ENCODE data around the gene STK17B.
"Not testable (repeated sequence)": the region's sequence is repeated elsewhere in the genome, so short reads cannot be mapped to it uniquely, and the experiment has no call there.

Gene STK17B

DNA sequence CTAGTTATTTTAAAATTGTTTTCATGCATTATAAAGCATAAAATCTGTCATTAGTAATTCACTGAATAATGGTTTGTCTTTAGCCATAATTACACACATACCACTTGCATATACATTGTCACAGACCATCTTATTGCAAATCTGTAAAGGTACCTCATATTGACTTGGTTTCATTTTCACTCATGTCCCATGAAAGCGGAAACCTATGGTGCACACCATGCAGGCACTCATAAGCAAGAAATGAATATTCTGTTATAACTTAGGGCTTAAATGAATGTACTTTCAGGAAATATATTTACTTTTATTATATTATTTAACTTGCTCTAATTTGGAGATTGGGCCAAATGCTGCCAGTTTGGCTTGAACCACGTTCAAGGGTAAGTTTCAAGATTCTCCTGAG is 29.2 kb upstream of the STK17B start:
- Mint-ChIP-seq H3K9me3 (no peaks in the 10 kb centered on the region), H3K36me3 (ENCODE audit: low read depth) (no peaks in the 10 kb centered on the region), H3K27me3 (no peaks in the 10 kb centered on the region), H3K4me3 (no peak overlapping the region), H3K27ac (no peak overlapping the region), H3K4me1 (ENCODE audit: low read depth) (no peaks in the 10 kb centered on the region)
- intact Hi-C loops (cut with micrococcal nuclease): no loop called here

GRCh38 chr2:196195758-196196157 is 24.4 kb upstream of the STK17B start:
- no peak overlapping the region for H3K27ac Mint-ChIP-seq
- H3K27me3 Mint-ChIP-seq: no peaks in the 10 kb centered on the region
- H3K4me1 Mint-ChIP-seq (ENCODE audit: low read depth): no peaks in the 10 kb centered on the region
- H3K36me3 Mint-ChIP-seq (ENCODE audit: low read depth): no peaks in the 10 kb centered on the region
- no peaks in the 10 kb centered on the region for H3K9me3 Mint-ChIP-seq
- intact Hi-C loops (cut with micrococcal nuclease): loop anchor here (2.0 kb wide), 1 partner anchor 21 kb away; no protein-coding TSS in a partner anchor
- H3K4me3 Mint-ChIP-seq: no peak overlapping the region

- no peaks in the 10 kb centered on the region for H3K27me3 Mint-ChIP-seq
- no peak overlapping the region for H3K27ac Mint-ChIP-seq
- no peaks in the 10 kb centered on the region for H3K9me3 Mint-ChIP-seq
- H3K4me3 Mint-ChIP-seq: no peak overlapping the region
- H3K36me3 Mint-ChIP-seq (ENCODE audit: low read depth): no peaks in the 10 kb centered on the region
- no peaks in the 10 kb centered on the region for H3K4me1 Mint-ChIP-seq (ENCODE audit: low read depth)
- intact Hi-C loops (cut with micrococcal nuclease): no loop called here
These were observed 23.9 kb upstream of the STK17B start for GRCh38 chr2:196195302-196195701.

DNA sequence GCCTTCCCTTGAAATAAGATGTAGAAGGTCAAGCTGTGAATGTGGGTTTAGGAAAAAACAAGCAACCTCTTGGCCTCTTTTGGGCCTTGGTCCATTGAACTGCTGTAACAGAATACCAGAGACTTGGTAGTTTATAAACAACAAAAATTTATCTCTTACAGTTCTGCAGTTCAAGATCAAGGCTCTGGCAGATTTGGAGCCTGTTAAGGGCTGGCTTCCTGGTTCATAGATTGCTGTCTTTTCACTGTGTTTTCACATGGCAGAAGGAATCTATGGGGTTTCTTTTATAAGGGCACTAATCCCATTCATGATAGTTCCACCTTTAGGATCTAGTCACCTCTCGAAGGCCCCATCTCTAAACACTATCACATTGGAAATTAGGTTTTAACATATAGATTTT is 20.2 kb upstream of the STK17B start:
- Mint-ChIP-seq H3K9me3 (no peaks in the 10 kb centered on the region), H3K36me3 (ENCODE audit: low read depth) (no peaks in the 10 kb centered on the region), H3K27me3 (no peaks in the 10 kb centered on the region), H3K4me1 (ENCODE audit: low read depth) (no peaks in the 10 kb centered on the region), H3K27ac (no peak overlapping the region), H3K4me3 (no peak overlapping the region)
- intact Hi-C loops (cut with micrococcal nuclease): no loop called here

DNA sequence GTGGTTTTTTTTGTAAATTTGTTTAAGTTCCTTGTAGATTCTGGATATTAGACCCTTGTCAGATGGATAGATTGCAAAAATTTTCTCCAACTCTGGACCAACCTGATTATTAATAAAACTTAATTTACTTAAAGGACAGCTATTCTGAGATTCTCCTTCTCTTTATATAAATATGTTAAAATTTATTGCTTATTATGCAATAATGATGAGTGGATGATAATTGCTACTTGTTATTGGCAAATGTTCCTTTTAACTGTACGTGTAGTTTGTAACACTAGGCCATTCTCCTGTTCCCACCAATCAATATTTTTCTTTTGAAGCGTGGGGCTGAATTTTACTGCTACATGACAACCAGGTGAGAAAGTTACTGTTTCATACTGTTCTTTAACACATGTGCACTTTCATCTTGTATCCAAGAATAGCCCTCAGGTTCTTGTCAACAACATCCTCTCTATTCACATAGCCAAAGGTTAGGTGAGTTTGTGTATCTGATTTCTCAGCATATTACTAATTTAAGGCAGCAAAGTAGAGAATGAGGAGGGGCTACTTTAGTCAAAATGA is 16.6 kb upstream of the STK17B start:
- peaks cover 10% of the 10 kb centered on the region for H3K4me1 Mint-ChIP-seq (ENCODE audit: low read depth)
- H3K27me3 Mint-ChIP-seq: no peaks in the 10 kb centered on the region
- no peak overlapping the region for H3K27ac Mint-ChIP-seq
- intact Hi-C loops (cut with micrococcal nuclease): no loop called here
- no peaks in the 10 kb centered on the region for H3K9me3 Mint-ChIP-seq
- H3K36me3 Mint-ChIP-seq (ENCODE audit: low read depth): no peaks in the 10 kb centered on the region
- no peak overlapping the region for H3K4me3 Mint-ChIP-seq

DNA sequence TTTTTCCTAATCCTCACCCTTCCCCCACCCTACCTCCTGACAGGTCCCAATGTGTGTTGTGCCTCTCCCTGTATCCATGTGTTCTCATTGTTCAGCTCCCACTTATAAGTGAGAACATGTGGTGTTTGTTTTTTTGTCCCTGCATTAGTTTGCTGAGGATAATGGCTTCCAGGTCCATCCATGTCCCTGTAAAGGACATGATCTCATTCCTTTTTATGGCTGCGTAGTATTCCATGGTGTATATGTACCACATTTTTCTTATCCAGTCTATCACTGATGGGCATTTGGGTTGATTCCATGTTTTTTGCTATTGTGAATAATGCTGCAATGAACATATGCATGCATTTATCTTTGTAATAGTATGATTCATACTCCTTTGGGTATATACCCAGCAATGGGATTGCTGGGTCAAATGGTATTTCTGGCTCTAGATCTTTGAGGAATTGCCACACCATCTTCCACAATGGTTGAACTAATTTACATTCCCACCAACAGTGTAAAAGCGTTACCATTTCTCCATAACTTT is 15.9 kb upstream of the STK17B start:
- intact Hi-C loops (cut with micrococcal nuclease); H3K36me3 Mint-ChIP-seq (ENCODE audit: low read depth); H3K9me3 Mint-ChIP-seq; H3K27ac Mint-ChIP-seq; H3K4me3 Mint-ChIP-seq; H3K27me3 Mint-ChIP-seq; H3K4me1 Mint-ChIP-seq (ENCODE audit: low read depth): not testable (repeated sequence)

DNA sequence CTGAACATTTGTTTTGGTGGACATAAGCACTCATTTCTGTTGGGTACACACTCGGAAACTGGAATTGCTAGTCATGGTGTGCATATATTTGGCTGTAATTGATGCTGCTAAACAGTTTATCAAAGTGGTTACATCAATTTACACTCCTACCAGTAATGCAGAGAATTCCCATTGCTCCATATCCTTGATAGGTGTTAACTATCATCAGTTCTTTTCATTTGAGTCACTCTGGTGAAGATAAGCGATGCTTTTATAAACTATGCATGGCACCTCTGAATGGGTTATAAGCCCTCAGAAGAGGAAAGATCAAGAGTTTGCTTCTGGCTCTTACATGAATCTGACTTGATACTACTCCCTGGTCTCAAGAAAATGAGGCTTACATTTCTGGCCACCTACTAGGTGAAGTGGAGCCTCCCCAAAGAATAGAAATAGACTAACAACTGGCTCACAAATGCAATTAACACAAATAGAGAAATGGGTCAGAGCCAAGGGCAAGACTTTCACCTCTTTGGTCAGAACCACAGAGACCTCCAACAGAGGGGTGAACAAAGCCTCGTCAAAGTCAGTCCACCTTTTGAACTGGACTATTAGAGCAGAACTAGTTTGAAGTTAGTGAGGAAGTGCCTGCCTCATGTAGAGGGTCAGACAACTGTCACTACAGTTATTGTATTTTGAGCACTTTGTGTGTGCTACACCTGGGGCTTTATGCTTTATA is 15.0 kb upstream of the STK17B start:
- Mint-ChIP-seq H3K27me3 (no peaks in the 10 kb centered on the region), H3K36me3 (ENCODE audit: low read depth) (no peaks in the 10 kb centered on the region), H3K4me1 (ENCODE audit: low read depth) (peaks cover 10% of the 10 kb centered on the region), H3K27ac (no peak overlapping the region), H3K4me3 (no peak overlapping the region), H3K9me3 (no peaks in the 10 kb centered on the region)
- intact Hi-C loops (cut with micrococcal nuclease): no loop called here

DNA sequence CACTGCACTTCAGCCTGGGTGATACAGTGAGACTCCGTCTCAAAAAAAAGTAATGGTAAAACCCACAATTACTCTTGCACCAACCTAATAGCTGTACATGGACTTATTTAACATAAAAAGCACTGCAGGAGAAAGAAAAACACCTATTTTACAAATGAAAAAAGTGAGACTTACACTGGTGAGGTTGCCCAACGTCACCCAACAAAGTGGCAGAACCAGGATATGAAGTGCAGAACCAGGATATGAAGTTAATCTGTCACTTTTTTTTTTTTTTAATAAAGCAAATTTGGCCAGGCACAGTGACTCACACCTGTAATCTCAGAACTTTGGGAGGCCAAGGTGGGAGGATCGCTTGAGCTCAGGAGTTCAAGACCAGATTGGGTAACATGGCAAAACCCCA is 13.5 kb upstream of the STK17B start:
- intact Hi-C loops (cut with micrococcal nuclease): no loop called here
- peaks cover 10% of the 10 kb centered on the region for H3K4me1 Mint-ChIP-seq (ENCODE audit: low read depth)
- no peak overlapping the region for H3K27ac Mint-ChIP-seq
- no peaks in the 10 kb centered on the region for H3K36me3 Mint-ChIP-seq (ENCODE audit: low read depth)
- no peaks in the 10 kb centered on the region for H3K27me3 Mint-ChIP-seq
- H3K9me3 Mint-ChIP-seq: no peaks in the 10 kb centered on the region
- H3K4me3 Mint-ChIP-seq: no peak overlapping the region

DNA sequence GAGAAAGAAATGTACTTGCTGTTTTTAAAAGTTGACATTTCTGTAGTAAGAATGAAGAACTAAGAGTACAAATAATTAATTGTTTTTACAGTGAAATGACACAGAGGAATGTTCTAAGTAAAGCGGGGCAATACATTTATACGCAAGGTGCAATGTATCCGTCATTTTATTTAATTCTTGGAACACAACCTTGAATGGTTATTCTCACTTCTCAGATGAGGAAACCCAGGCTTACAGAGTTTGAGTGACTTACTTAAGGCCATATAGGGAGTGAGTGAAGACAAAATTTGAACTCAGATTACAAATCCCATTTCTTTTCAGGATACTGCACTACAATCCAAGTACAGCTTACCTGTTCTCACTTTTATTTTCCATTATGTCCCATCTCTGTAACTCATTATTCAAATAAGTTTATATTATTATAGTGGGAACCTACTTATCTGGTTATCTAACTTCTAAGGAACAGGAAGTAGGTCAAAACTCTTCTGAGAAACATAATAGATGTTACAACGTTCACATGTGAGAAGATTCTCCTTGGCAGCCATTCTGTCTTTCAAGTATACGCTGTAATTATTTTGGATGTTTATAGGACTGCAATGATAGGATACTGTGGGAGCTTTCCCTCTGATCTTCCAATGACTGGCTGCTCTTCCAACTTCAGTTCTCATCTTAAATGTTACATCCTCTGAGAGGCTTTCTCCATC is 12.3 kb upstream of the STK17B start:
- Mint-ChIP-seq H3K27ac (peak overlapping the region; percentile 27), H3K36me3 (ENCODE audit: low read depth) (no peaks in the 10 kb centered on the region), H3K27me3 (no peaks in the 10 kb centered on the region), H3K4me1 (ENCODE audit: low read depth) (peaks cover 10% of the 10 kb centered on the region), H3K4me3 (no peak overlapping the region), H3K9me3 (no peaks in the 10 kb centered on the region)
- intact Hi-C loops (cut with micrococcal nuclease): no loop called here

- H3K4me1 Mint-ChIP-seq (ENCODE audit: low read depth): peaks cover 10% of the 10 kb centered on the region
- H3K9me3 Mint-ChIP-seq: no peaks in the 10 kb centered on the region
- no peak overlapping the region for H3K27ac Mint-ChIP-seq
- no peaks in the 10 kb centered on the region for H3K27me3 Mint-ChIP-seq
- intact Hi-C loops (cut with micrococcal nuclease): no loop called here
- H3K4me3 Mint-ChIP-seq: no peak overlapping the region
- no peaks in the 10 kb centered on the region for H3K36me3 Mint-ChIP-seq (ENCODE audit: low read depth)
These were observed 11.7 kb upstream of the STK17B start for GRCh38 chr2:196183172-196183473.

DNA sequence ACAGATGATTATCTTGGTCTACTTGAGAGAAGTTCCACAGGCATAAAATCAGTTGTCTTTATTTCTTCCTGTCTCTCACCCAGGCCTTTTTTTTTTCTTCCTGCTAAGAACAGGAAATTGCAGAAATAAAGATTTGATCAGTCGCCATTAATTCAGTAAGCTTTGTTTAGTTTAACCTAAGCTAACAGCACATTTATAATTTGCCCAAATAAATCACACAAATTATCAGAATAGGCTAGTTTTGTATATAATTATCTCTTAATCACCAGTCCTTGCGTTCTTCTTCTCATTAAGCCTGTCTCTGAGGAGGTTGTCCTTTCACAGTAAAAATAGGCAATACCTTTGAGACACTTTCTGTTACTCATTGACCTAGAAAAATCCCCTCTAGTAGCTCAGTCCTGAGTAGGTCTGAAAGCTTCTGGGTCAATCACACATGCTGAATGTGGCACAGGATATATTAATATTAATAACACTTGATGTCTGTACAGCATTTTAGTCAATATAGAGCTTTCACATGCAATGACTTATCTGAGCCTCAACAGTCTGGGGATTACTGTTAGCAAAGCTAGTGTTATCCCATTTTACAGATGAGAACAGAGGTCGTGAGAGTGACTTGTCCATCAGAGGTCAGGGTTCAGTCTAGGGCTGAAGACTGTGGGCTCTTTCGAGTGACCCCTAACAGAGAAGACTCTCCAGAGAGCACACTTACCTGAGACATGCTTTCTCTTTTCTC is 11.2 kb upstream of the STK17B start:
- no peaks in the 10 kb centered on the region for H3K36me3 Mint-ChIP-seq (ENCODE audit: low read depth)
- no peak overlapping the region for H3K27ac Mint-ChIP-seq
- H3K27me3 Mint-ChIP-seq: no peaks in the 10 kb centered on the region
- no peak overlapping the region for H3K4me3 Mint-ChIP-seq
- H3K9me3 Mint-ChIP-seq: no peaks in the 10 kb centered on the region
- H3K4me1 Mint-ChIP-seq (ENCODE audit: low read depth): peaks cover 10% of the 10 kb centered on the region
- intact Hi-C loops (cut with micrococcal nuclease): no loop called here

- Mint-ChIP-seq H3K27me3 (no peaks in the 10 kb centered on the region), H3K9me3 (no peaks in the 10 kb centered on the region), H3K4me3 (no peak overlapping the region), H3K27ac (no peak overlapping the region), H3K4me1 (ENCODE audit: low read depth) (peaks cover 10% of the 10 kb centered on the region), H3K36me3 (ENCODE audit: low read depth) (no peaks in the 10 kb centered on the region)
- intact Hi-C loops (cut with micrococcal nuclease): no loop called here
These were observed 10.1 kb upstream of the STK17B start for GRCh38 chr2:196181484-196181883.

- Mint-ChIP-seq H3K4me1 (ENCODE audit: low read depth) (peaks cover 6% of the 10 kb centered on the region), H3K27ac (no peak overlapping the region), H3K9me3 (no peaks in the 10 kb centered on the region), H3K27me3 (peaks cover 9% of the 10 kb centered on the region), H3K36me3 (ENCODE audit: low read depth) (no peaks in the 10 kb centered on the region), H3K4me3 (no peak overlapping the region)
- intact Hi-C loops (cut with micrococcal nuclease): no loop called here
These were observed 5.7 kb upstream of the STK17B start for GRCh38 chr2:196177124-196177523.

- no peaks in the 10 kb centered on the region for H3K9me3 Mint-ChIP-seq
- intact Hi-C loops (cut with micrococcal nuclease): no loop called here
- H3K27ac Mint-ChIP-seq: no peak overlapping the region
- H3K4me1 Mint-ChIP-seq (ENCODE audit: low read depth): peaks cover 6% of the 10 kb centered on the region
- H3K36me3 Mint-ChIP-seq (ENCODE audit: low read depth): peaks cover 3% of the 10 kb centered on the region
- no peak overlapping the region for H3K4me3 Mint-ChIP-seq
- H3K27me3 Mint-ChIP-seq: peaks cover 9% of the 10 kb centered on the region
These were observed 4.9 kb upstream of the STK17B start for GRCh38 chr2:196176142-196176738.

Measured in dendritic cell treated with granulocyte-macrophage colony-stimulating factor and Interleukin-4, amounts not matched to agents 40 ng/mL and 50 ng/mL, for 4 days (primary cell).